HG02973 (cell line): ENCODE measurements around the gene GABPA.
"Not testable (repeated sequence)": the region's sequence is repeated elsewhere in the genome, so short reads cannot be mapped to it uniquely, and the experiment has no call there.

ENCODE experiments used
- ATAC-seq: cut with Tn5 transposase; IDR thresholded peaks from one replicate; pipeline ENCODE4 v1.9.1; 2021; ENCODE audit warnings: moderate library complexity; ENCODE audit not compliant: unreplicated experiment

The GABPA gene

DNA sequence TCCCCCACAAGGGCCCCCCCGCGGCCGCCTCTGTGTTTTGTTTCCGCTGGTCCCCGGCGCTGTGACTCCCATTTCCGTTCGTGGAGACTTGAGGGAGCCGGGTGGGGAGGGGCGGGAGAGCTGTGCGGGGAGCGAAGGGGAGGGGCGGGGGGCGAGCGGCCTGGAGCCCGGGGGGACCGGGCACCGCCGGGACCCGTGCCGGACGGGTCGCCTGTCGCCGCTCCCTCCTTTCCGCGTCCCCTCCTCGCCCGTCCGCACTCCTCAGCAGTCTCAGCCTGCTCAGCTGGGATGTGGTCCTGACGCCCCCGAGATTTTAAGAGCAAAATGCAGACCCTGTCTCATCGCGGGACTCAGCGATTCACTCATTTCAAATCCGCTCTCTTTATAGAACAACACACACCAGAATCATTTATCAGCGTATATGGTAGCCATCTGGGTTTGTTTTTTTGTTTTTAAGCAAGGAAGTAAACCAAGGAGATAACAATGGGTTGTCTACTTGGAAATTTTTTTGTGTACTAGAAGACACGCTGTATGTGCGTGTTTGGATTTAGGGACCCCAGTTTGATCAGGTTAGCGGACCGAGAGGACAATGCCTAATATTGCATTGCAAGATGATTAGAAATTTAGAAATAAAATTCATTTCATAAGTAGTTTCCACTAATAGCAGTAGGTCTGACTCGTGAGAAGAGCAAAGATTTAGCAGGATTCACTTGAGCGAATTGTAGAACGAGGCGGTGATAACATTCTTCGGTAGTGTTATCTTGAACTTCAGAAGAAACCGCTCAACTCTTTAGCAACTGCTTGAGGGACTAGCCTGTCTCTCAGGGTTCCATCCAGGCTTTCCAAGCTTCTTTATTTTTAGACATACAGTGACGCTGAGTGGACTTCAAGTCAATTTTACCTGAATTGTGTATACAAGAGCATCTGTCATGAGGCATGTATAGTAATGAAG, 1.1 kb downstream of the GABPA start:
- ATAC-seq, result peak; percentile 7

- ATAC-seq, result no peak
Measured at GRCh38 chr21:25737421-25737820, 2.6 kb downstream of the GABPA start.

DNA sequence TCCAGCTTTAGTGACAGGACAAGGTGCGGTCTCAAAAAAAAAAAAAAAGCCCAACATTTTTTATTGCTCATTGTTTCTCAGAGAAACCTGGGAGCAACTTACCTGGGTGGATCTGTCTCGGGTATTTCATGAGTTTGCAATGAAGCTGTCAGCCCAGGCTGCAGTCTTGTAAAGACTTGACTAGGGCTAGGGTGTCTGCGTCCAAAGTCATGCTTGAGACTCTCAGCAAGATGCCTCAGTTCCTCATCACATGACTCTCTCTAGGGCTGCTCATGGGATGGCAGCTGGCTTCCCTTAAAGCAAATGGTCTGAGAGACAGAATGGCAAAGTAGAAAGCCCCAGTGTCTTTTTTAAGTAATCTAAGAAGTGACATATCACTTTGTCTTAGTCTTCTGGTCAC, 8.1 kb downstream of the GABPA start:
- no peak for ATAC-seq

DNA sequence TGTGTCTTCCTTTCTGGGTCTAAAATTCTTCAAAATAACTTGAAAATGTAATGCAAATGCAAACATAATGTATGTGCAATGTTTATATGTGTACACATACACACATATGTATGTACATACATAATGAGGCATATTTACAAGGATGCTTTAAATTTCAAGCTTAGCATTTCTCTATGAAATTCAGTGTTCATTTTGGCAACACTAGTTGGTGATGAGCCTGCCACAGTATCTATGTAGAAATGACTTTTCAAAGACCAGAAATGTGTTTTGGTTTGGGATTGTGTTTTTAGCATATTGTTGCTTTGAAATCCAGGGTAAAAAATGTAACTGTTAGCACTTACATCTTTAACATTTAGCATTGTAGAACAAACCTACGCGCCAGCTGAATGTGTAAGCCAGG, 10.1 kb downstream of the GABPA start:
- no peak for ATAC-seq

GRCh38 chr21:25750085-25750484, 15.3 kb downstream of the GABPA start:
- no peak for ATAC-seq

DNA sequence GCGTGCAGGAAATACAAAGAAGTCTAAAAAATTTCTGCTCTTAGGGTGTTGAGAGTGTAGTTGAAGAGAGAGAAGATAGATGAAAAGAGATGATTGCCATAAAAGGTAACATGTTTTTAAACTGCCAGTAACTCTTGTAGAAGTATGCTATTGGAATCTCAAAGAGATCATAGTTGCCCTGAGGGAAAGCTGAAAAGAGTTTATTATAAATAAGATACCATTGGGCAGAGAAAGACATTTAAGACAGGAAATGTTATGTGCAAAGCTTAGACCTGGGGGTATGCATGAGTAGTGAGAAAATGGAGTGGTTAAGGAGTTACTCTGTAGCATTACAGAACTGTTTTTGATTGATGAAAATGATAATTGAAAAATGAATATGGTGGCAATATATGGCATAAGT, 17.6 kb downstream of the GABPA start:
- ATAC-seq, result no peak

DNA sequence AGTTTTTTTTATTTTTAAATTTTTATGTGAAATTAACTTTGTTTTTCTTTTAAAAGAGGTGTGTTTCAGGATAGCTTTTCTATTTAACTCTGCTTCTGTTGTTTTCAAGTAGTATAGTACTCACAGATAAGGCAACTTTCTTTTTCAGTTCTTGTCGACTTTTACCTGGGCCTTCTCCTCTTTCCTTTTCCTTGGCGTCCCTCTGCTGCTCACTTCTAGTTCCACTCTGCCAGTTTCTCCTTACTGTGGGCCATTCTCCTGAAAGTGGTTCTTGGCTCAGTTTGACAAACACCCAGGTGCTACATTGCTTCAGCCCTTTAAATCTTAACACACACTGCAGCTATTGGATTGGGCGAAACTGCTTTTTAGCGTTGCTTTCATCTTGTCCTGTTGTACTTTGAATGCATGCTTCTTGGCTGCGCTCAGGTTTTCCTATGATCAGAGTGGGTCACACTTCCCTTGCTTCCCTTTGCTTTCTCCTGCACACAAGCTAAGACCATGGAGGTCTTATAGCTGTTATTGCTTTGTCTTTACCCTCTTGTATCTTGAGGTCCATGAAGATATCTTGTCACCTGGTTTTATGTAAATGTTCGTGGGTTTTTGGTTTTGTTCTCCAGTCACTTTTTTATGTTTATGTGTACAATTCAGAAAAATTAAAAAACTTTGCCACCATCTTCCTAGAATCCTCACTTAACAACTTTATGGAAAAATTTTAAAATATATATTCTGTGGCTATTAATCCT, 21.6 kb downstream of the GABPA start:
- ATAC-seq, result no peak

- ATAC-seq, result no peak
Measured at GRCh38 chr21:25757531-25757930, 22.8 kb downstream of the GABPA start.

- ATAC-seq, result no peak
Measured at GRCh38 chr21:25759573-25759972, 24.8 kb downstream of the GABPA start.

- no peak for ATAC-seq
Measured at GRCh38 chr21:25760061-25760460, 25.3 kb downstream of the GABPA start.

DNA sequence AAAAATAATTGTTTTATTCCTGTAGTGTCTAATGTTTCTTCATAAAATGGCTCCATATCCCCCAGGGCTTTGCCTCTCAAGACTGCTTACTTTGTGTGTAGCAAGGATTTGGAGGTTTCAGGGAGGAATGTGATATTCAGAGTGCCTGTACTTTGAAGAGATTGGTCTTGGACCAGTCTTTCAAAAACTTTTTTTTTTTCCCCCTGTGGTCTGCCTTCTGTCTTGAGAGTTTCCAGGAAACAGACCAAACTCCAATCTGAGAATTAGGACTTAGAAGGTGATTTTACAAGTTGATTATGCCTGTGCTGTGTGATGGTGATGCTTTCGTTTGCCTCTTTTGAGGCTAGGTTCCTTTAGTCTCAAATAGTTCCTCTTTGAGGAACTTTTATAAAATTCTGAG, 25.9 kb downstream of the GABPA start:
- ATAC-seq, result no peak

- no peak for ATAC-seq
Measured at GRCh38 chr21:25764065-25764464, 29.3 kb downstream of the GABPA start.

DNA sequence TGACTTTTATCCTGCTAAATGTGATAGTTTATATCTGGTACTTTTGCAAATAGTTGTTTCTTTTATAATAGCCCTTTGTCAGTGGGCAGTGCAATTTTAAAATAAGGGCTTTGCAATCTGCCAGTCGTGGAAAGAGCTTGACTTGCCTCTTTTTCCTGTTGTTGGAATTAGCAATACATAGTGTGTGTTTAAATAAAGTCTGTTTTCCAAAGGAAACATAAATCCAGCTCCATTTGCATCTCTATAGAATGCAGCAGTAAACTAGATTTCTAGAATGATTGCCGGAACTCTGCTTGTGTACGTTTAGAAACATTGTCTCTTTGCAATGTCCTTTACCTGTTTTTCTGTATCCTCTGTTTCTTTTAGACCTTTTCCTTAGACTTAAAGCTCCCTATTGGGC, 33.1 kb downstream of the GABPA start:
- ATAC-seq, result no peak

DNA sequence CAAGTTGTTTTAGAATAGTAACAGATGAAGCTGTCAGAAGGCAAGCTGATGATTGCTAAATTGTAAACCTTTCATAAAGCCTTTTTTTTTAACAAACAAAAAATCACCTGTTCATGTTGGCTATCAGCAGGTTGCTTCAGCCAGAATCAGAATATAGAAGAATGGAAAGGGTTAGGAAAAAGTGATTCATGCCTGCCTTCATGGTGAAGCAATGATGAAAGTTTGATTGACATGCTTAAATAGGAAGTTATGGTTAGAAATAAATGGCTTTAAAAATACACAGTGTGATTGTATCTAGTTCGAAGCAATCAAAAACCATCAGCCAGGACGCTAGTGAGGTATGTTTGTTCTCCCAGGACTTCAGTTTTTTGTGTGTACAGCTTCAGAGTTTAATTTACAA, 37.9 kb downstream of the GABPA start:
- no peak for ATAC-seq

DNA sequence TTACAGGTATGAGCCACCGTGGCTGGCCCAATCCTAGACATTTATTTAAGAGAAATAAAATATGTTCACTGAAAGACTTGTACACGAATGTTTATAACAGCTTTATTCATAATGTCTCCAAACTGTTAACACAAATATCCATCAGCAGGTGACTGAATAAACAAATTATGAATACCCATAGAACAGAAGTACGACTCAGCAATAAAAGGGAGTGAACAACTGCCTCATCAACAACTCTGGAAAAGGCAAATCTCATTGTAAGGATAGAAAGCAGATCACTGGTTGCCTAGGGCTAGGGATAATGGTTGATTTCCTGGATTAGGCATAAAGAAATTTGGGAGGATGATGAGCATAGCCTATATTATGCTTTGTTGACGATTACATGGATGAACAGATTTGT, 41.7 kb downstream of the GABPA start:
- ATAC-seq, result no peak

- not testable (repeated sequence) for ATAC-seq
Measured at GRCh38 chr21:25778126-25778875, 43.5 kb downstream of the GABPA start.

GRCh38 chr21:25788677-25789076, 53.9 kb downstream of the GABPA start:
- no peak for ATAC-seq

GRCh38 chr21:25790122-25790877, 55.5 kb downstream of the GABPA start:
- peak; percentile 64 for ATAC-seq

DNA sequence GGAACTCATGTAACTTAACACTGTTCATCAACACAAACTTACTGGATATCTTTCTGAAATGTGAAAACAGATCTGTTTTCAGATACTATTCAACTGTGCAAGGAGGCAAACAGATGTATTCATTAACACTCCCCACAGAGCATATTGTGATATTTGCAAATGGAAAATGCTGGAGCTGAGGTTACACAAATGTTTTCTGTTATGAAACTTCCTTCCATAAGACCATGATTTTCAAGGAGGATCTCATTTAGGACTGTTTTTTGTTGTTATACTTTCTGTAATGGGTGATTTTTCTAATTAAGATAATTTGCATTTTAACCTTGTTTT, 56.1 kb downstream of the GABPA start:
- no peak for ATAC-seq

DNA sequence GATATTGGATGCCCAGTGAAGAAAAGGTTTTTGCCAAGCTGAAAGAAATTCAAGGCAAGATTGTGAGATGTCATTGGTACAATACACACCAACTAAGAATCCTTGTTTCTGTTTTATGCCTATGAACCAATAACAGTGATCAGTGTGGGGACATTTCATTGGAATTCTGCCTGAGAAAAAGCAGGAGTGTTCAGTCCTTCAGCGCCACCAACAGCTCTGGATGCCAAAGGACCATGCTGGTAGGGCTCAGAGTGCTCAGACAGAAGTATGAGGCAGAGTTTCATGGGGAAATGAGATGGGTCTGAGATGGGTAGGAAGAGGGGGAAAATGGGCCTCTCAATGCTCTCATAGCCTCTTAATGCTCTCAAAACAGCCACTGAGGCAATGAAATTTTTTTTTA, 56.5 kb downstream of the GABPA start:
- no peak for ATAC-seq
